GM19239 (cell line): ENCODE measurements around the gene FOXD2.

ENCODE experiments used
- DNase-seq: peaks from one replicate; pipeline ENCODE4 v3.0.0; 2011; ENCODE audit warnings: low spot score; ENCODE audit not compliant: insufficient read length
- FAIRE-seq: peaks from 2 replicates; lab custom pipeline; 2011; peaks lifted over from hg19 to GRCh38; lab: Jason Lieb, UNC

FOXD2 gene

DNA sequence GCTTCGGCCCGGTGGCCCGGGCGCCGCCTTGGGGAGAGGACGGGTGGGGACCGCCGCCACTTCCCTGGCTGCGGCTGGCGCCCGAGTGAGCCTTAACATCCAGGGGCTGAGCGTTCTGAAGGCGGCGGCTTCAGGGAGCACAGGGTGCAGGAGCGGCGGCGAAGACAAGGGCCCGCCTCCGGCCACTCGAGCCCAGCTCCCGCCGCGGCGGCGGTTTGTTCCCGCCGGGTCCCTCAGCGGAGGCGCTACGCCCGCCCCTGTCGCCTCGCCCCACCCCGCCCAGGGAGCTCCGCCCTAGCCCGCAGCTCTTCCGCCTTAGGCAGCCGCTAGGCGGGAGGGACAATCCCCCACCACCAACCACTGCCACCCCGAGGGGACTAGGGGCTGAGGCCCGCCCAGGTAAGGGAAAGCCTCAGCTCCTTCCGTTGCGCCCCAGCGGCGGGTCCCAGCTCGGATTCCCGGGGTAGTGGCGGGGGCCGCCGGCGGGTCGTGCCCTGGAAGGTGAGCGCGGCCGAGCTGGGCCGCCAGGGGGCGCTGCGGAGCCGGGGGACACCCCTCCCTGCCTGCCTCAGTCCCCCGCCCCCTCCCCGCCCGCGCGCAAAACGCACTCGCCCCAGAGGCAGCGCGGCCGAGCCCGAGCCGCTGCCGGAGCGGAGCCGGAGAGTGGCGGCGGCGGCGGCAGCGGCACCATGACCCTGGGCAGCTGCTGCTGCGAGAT lies at the start of gene FOXD2:
Gene FOXD2, plus strand, starts transcription at position 598 of the 718 bp plus-strand sequence. Its CDS starts 92 bp downstream, at position 690.
- DNase-seq = peak; percentile 99
- peak; percentile 93 for FAIRE-seq

GRCh38 chr1:47388891-47389238 lies 49.0 kb upstream of the FOXD2 start:
- peak; percentile 36 for DNase-seq
- FAIRE-seq = peak; percentile 54

- FAIRE-seq = no peak
Measured at GRCh38 chr1:47389731-47390130, 48.1 kb upstream of the FOXD2 start.

DNA sequence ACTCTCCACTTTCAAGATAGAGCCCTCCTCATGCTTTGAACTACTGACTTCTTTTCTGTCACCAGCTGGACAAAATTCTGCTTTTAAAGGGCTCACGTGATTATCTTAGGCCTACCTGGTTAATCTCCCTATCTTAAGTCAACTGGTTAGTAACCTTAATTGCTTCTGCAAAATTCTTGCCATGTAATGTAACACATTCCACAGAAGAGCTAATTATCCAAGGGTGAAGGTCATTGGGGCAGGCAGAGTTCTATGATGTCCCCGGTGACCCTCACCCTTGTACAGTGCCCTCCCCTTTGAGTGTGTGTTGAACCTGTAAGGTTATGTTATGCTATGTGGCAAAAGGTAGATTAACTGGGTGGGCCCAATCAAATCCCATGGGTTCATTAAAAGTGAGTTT lies 47.0 kb upstream of the FOXD2 start:
- FAIRE-seq = no peak

More at GRCh38 chr1:47389731-47390130, 48.1 kb upstream of the FOXD2 start:
- no peak for DNase-seq

GRCh38 chr1:47393141-47393540 lies 44.7 kb upstream of the FOXD2 start:
- no peak for FAIRE-seq
- DNase-seq = no peak

More for the DNA sequence above, 47.0 kb upstream of the FOXD2 start:
- DNase-seq = no peak

GRCh38 chr1:47395433-47395832 lies 42.4 kb upstream of the FOXD2 start:
- DNase-seq (no peak), FAIRE-seq (no peak)

DNA sequence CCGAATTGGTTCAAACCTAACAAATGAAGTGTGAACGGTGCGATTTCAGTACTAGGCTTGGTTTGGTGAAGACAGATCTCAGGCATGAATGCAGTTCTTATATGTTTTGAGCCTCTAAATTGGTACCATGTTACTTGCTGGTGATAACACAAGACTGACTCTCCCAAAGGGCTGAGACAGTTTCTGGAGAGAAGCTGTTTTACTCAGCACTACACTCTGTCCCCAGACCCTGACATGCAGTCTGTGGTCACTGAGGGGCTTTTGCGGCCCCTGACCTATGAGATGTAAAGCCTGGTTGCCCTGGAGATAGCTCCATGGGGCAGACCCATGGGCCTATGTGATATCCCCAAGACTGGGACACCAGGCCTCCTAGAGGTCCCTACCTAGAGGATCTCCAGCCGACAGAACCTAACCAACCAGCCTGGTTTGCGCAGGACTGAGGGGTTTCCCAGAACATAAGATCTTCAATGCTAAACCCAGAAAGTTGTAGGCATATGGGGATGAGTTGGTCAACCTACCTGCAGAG lies 41.1 kb upstream of the FOXD2 start:
- no peak for DNase-seq
- FAIRE-seq = no peak

GRCh38 chr1:47399138-47399845 lies 38.6 kb upstream of the FOXD2 start:
- FAIRE-seq (no peak), DNase-seq (no peak)

DNA sequence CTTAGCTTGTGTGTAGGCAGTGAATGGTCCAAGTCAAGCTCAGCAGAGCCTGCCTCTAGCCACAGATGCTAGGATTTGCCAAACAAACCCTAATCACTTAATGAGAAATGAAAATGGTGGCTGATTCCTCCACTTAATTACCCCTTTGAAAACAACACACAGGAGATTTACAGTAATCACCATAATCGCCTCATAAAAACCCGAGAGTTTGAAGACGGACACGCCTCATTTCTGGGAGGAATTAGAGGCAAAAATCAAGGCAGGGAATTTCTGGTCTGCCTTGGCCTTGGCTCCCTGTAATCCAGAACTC lies 38.0 kb upstream of the FOXD2 start:
- FAIRE-seq = no peak
- DNase-seq = no peak

- FAIRE-seq (no peak), DNase-seq (no peak)
Measured at GRCh38 chr1:47401761-47402160, 36.1 kb upstream of the FOXD2 start.

- DNase-seq (no peak), FAIRE-seq (no peak)
Measured at GRCh38 chr1:47402591-47402990, 35.3 kb upstream of the FOXD2 start.

DNA sequence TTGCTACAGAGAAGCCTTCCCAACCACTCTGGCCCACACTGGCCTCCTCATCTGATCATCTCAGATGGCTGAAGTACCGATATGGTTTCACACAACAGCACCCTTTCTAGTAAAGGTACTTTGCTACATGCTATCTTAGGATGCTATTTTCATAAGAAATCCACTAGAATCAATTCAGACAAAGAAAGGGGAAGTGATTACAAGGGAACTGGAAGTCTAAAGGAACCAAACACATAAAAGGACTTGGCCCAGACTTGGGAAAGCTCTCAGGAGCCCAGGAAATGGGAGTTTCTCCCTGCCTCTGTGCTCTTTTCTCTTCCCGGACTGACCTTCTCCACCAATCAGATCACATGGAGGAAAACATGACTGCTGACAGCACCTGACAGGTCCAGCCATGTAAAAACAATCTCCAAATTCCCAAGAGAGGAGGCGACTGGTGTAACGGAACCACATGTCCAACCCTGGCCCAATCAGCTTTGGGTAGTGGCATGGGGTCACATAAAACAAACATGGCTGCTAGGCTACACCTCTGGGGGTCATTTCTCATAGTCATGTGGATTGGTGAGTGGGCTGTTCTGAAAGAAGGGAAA lies 34.4 kb upstream of the FOXD2 start:
- FAIRE-seq (no peak), DNase-seq (no peak)

GRCh38 chr1:47405697-47406096 lies 32.1 kb upstream of the FOXD2 start:
- no peak for DNase-seq
- no peak for FAIRE-seq

- FAIRE-seq (no peak), DNase-seq (no peak)
Measured at GRCh38 chr1:47406966-47407365, 30.9 kb upstream of the FOXD2 start.

DNA sequence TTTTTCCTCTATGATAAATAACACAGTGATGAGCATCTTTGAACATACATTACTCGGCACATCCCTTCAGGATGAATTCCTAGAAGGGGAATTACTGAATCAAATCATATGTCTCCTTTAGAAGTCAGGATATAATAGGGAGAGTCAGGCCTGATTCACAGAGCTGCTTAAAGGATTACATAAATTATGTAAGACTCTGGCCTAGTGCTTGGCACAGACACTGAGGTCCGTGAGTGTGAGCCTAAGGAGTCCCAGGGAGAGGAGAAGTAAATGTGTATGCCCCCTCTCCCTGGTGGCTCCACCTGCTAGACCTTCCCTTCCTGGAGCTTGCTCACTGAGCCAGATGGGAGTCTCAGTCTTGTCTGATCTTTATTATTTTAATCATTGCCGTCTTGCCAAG lies 30.4 kb upstream of the FOXD2 start:
- FAIRE-seq (no peak), DNase-seq (no peak)

- DNase-seq (no peak), FAIRE-seq (no peak)
Measured at GRCh38 chr1:47409311-47410067, 28.4 kb upstream of the FOXD2 start.

GRCh38 chr1:47410068-47410455 lies 27.8 kb upstream of the FOXD2 start:
- DNase-seq (no peak), FAIRE-seq (no peak)

GRCh38 chr1:47411436-47411835 lies 26.4 kb upstream of the FOXD2 start:
- DNase-seq (no peak), FAIRE-seq (no peak)

DNA sequence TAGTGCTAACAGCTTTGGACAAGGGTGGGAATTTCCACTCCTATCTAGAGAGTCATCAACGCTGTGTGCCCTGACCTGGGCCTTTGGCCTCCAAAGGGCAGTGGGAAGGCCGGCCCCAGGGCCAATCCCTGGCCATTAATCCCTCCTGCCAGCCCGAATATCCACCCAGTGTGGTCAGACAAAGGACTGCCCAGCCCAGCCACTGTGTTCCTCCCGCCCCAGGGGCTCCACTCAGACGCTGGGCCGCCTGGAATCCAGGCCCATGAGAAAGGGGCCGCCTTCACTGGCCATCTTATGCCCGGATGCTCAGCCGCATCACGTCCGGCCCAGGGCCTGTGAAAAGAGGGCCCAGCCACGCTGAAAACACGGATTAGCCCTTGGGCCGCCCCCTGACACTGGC lies 25.4 kb upstream of the FOXD2 start:
- FAIRE-seq = no peak
- DNase-seq = no peak

DNA sequence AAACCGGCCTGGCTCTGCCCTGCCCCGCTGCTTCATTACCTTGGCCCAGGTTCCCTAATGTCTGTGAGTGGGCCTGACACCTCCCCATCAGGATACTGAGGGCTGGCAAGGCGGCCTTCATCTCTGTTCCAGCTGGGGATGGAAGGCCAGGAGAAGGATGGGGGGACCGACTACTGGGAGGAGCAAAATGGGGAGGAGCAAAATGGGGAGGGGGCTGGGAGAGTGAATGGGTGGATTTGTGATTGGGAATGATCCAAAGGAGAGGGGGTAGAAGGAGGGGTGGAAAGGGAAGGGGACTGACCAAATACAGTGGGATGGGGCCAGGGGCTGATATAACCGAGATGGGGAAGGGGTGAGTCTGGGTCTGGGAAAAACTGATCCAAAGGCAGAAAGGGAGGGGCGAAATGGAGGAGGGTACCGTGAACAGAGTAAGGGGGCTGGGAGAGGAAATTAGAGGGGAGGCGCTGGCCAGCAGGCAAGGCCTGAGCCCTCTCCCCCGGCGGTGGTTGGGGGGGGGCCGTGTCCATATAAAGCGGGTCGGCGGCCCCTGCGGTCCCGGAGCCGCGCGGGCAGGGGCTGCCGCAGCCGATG lies 22.0 kb upstream of the FOXD2 start, which contains the start of gene FOXE3:
Gene FOXE3, plus strand, starts transcription at position 558 of the 591 bp plus-strand sequence. Its CDS starts 31 bp downstream, at position 589.
- no peak for FAIRE-seq
- no peak for DNase-seq
